Neural progenitor cell (in vitro differentiated cells): ENCODE data around the gene COG5.

Source experiments
- EZH2 ChIP-seq: fragments of 200-600 bp; sonication (generic); IDR thresholded peaks from 2 replicates; pipeline ENCODE4 v1.6.1; 2017; ENCODE audit warnings: antibody characterized with exemption, mild to moderate bottlenecking, moderate library complexity
- TF ChIP-seq, protein P1 (sequence below): fragments of 200-600 bp; sonication (generic); IDR thresholded peaks from 2 replicates; pipeline ENCODE4 v1.5.1; 2017; ENCODE audit warnings: antibody characterized with exemption, mild to moderate bottlenecking

DNA sequence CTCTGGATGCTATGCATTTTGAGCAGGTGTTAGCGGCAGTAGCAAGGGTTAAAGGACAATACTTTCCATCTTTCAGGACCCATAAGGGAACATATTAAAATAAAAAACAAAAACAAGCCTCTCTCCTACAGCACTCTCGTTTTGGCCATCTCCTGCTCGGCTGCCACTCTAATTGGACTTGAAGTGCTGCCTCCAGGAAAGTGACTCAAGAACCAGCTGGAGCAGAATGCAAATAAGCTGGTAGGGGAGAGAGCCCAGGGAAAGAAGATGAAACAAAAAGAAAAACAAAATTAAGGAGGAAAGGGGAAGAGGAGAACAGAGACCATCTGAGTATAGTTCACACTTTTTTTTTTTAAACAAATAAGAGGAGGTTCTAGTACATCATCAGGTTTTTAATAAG lies 329.3 kb downstream of the COG5 start:
- TF ChIP-seq, protein P1, sequence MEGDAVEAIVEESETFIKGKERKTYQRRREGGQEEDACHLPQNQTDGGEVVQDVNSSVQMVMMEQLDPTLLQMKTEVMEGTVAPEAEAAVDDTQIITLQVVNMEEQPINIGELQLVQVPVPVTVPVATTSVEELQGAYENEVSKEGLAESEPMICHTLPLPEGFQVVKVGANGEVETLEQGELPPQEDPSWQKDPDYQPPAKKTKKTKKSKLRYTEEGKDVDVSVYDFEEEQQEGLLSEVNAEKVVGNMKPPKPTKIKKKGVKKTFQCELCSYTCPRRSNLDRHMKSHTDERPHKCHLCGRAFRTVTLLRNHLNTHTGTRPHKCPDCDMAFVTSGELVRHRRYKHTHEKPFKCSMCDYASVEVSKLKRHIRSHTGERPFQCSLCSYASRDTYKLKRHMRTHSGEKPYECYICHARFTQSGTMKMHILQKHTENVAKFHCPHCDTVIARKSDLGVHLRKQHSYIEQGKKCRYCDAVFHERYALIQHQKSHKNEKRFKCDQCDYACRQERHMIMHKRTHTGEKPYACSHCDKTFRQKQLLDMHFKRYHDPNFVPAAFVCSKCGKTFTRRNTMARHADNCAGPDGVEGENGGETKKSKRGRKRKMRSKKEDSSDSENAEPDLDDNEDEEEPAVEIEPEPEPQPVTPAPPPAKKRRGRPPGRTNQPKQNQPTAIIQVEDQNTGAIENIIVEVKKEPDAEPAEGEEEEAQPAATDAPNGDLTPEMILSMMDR, result no peak
- no peak for TF ChIP-seq EZH2
